CD4-positive, alpha-beta T cell treated with Interleukin-12 subunit alpha and Interleukin-12 subunit beta, for 1 hour (primary cell): ENCODE results near the gene SFT2D2.

Experiments
- DNase-seq: peaks from one replicate; pipeline ENCODE4 v3.0.0-alpha.2; 2020

Gene SFT2D2

DNA sequence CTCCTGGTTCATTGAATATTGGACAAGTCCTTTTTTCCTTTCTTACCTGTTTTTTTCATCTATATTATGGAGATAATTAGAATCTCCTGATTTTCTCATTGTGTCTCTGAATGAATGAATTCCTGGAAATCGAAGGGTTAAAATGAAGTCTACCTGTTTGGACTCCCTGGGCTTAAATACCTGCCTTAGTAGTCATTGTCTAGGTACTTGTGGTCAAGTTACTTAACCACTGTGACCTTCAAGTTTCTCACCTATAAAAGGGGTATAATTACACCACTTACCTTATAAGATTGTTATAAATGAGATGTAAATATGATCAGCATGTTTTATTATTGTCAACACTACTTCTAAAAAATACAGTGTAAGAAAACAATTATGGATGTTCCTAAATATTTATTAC lies 45.8 kb downstream of the SFT2D2 start:
- DNase-seq = no peak

DNA sequence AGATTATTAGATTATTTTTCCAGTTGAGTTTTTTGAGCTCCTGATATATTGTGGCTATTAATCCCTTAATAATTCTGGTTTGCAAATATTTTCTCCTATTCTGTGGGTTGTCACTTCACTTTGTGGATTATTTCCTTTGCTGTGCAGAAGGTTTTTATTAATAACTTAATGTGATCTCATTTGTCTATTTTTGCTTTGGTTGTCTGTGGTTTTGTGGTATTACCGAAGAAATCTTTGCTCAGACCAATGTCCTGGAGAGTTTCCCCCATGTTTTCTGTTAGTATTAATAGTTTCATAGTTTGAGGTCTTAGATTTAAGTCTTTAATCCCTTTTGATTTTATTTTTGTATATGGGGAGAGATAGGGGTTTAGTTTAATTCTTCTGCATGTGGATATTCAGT lies 47.8 kb downstream of the SFT2D2 start:
- DNase-seq = no peak

DNA sequence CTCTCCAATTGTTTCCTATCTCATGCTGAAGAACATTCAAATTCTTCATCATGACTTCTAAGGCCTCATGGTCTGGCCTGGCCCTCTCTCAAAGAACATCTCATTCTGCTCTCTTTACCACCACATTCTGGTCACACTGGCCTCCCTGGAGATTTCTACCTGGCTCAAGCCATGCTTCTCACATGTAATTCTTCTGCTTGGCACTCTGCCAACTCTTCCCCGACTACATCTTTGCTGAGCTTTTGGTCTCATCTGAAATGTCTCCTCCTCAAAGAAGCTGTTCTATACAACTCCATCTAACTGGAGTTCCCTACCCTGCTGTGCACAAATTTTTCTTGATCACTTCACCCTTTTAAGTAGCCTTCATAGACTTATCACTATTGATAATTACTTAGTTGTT lies 53.4 kb downstream of the SFT2D2 start:
- DNase-seq = no peak

DNA sequence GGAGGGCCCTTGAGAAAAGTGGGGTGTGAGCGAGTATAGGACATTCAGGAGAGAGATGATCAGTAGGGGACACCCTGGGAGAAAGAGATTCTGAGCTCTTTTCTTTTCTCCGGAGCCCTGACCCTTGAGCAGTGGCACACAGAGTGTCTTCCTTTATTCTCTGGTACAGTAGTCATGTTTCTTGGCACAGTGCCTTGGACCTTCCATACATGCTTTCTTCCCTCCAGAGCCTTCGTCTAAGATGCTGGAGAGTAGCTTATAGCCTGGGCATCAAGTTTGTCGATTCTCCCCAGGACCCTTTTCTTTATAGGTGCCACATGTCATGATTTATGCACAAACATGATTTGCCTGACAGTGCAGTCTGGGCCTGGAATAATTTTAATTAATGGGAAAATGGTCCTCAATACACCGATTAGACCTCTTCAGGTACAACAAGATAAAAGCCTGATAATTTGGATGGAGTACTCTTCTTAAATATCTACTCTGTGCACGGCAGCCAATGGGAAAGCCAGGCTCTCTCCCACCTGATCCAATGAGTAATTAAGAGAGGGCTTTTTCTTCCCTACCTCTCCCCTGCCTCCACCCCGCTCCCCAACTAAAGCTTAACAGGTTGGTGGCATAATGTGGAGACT lies 54.6 kb downstream of the SFT2D2 start, which contains the start of gene TBX19:
Gene TBX19 (plus strand): TSS at position 582 of the 632 bp plus-strand sequence. CDS start 214 bp downstream, outside the sequence.
- DNase-seq = no peak

DNA sequence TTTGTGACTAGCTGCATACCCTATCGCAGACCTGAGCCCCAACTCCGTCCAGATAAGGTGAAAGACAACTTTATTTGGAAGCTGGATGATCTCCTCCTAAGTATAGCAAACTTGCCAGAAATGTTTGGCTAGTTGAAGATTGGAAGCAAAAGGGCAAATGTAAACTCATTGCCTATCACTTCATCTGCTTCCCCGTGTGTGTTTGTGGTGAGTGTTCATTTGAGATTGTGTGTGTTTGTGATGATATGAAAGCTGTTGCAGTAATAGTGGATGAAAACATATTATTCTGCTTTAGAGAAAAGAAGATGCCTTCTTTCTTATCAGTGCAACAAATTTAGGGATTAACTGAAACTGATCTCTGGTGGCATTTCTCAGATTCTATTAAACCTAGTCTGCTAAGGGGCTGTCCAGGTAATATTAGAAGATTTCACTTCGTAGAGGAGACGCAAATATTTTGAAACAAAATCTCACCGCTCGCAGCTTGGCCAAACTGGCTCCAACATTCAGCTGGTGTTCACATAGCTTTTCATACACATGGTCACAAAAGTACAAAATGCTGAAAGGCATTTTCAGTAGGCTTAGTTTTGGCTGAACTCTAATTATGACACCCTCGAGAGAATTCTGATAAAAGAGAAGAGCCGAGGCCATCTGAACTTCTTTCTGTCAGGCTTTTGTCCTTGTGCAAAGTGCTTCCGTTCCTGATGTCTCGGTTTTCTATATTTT lies 56.0 kb downstream of the SFT2D2 start:
- no peak for DNase-seq

DNA sequence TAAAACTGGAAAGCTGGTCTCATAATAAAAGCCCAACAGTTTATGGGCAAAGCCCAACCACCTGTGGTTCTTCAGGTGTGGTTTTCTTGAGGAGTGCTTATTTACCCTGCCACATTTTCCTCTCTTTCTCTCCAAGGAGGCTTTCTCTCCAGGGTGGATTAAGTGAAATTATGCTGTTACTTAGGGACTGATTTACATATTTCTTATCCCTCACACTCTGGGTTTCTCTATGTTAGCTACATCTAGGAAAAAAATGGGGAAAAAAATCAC lies 59.7 kb downstream of the SFT2D2 start:
- no peak for DNase-seq

DNA sequence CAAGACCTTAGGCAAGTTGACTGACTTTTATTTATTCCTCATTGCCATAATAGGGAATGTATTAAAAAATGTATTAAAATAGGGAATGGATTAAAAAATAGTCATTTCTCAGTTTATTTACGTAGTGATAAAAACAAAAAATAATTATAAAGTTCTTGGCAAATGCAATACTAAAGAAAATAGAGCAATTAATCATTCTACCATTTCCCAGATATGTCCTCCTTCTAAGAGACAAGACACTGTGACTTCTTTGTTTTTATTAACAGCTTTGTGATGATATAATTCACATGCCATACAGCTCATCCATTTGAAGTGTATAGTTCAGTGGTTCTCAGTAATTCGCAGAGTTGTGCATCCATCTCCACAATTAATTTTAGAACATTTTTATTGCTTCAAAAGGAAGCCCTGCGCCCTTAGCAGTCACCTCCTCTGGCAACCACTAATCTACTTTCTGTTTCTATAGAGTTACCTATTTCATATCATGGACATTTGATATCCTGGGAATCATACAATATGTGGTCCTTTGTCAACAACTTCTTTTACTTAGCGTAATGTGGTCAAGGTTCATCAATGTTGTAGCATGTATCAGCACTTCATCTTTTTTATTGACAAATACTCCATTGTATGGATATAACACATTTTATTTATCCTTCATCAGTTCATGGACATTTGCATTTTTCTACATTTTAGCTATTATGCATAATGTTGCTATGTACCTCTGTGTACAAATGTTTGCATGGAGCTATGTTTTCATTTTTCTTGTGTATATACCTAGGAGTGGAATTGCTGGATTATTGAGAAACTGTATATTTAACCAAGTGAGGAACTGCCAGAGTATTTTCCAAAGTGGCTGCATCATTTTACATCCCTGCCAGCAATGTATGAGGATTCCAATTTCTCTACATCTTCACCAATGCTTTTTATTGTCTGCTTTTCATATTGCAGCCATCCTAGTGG lies 60.4 kb downstream of the SFT2D2 start:
- DNase-seq = no peak

DNA sequence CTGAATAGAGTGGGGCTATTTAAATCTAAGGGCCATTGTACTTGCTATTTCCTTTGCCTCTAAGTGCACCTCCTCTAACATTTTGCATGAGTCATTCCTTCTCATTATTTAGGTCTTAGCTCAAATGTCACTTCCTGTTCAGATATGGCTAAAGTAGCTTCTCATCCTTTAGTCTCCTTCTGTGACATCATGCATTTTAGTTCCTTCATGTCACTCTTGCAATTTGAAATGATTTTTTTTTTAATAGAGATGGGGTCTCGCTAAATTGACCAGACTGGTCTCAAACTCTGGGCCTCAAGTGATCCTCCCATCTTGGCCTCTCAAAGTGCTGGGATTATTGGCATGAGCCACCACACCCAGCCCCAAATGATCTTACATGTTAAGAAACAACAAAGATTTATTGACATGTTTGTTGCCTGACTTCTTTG lies 61.4 kb downstream of the SFT2D2 start:
- no peak for DNase-seq

DNA sequence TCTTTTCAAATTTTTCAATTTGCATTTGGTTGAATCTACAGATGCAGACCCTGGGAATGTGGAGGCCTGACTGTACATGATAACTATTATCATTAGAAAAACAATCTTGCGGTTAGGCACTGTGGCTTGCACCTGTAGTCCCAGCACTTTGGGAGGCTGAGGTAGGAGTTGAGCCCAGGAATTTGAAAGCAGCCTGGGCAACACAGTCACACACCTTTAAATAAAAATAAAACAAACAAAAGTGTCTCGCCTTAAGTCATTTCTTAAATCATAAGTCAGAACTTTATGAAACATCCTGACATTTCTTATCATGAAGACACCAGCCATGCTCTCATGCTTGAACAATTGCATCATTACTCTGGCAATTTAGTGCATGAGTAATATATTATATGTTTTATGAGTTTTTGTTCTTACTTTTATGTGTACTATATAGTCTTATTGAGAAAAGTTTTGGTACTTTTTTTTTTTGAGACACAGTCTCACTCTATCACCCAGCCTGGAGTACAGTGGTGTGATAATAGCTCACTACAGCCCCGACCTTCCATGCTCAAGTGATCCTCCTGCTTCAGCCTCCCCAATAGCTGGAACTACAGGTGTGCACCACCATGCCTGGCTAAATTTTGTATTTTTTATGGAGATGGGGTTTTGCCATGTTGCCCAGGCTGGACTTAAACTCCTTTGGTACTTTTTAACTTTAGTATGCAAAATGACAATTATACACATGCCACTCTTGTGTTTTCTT lies 62.7 kb downstream of the SFT2D2 start:
- DNase-seq = no peak

DNA sequence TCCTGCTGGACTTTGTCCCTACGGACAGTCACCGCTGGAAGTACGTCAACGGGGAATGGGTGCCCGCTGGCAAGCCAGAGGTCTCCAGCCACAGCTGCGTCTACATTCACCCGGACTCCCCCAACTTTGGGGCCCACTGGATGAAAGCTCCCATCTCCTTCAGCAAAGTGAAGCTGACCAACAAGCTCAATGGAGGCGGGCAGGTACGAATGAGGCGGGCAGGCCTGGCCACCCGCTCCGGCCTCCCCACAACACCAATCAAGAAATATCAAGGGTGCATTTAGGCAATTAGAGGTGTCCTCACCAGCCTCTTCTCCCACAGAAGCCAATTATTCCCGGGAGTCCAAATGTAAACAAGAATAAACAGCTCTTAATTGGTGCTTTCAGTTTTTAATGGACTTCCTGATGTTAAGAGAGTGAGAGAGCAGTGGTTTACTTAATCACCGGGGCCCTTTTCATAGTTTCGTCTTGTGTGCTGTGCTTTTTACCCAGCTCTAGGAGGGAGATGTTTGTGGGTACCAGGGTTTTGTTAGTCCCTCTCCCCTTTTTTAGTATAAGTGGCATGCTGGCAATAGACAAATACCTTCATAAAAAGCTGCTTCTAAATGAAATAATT lies 65.5 kb downstream of the SFT2D2 start:
- no peak for DNase-seq

DNA sequence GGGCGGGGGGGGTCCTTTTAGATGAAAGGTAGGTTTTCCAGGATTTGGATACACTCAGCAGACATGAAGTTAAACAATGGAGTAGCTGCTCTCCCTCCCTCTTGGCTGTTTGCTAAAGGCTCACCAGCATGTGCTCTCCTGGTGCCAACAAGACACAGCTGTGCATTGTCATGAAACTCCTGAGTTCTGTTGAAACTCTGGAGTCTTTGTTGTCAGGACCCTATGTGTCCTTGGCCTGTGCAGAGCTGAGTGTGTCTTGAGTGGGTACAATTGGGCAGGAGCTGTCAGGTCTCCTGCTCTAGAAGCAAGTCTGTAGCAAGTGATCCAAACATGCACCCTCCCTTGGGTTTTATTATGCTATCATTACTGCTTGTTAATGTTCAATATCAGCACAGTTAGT lies 67.6 kb downstream of the SFT2D2 start:
- no peak for DNase-seq

DNA sequence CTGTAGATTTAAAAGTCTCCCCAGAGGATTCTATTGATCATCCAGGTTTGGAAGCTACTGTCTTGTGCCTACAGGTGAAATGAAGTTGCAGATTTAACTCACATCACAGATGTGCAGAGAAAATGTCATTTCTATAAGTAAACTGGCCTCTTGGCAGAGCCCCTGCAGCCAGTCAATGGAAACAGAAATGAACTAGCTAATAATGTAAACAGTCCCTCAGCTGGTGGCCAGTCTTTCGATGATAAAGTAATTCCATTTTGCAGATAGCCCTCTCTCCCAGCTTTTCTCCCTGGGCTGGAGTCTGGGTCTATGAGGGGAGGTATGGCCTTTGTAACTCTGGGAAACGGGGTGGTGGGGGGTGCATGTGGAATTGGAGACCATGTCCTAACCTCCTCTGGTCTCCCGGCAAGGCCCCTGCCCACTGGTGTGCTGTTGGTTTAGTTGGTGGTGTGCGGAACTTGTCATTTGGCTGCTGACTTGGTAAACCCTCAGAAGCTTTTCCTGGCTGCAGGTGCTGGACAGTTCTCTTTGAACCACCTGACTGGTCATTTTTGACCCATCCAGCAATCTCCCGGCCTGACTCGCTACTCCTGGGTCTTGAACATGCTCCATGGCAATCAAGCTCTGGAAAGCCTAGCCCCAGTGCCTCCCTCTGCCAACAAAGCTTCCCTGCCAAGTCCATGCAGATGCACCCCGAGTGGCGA lies 69.8 kb downstream of the SFT2D2 start:
- no peak for DNase-seq

DNA sequence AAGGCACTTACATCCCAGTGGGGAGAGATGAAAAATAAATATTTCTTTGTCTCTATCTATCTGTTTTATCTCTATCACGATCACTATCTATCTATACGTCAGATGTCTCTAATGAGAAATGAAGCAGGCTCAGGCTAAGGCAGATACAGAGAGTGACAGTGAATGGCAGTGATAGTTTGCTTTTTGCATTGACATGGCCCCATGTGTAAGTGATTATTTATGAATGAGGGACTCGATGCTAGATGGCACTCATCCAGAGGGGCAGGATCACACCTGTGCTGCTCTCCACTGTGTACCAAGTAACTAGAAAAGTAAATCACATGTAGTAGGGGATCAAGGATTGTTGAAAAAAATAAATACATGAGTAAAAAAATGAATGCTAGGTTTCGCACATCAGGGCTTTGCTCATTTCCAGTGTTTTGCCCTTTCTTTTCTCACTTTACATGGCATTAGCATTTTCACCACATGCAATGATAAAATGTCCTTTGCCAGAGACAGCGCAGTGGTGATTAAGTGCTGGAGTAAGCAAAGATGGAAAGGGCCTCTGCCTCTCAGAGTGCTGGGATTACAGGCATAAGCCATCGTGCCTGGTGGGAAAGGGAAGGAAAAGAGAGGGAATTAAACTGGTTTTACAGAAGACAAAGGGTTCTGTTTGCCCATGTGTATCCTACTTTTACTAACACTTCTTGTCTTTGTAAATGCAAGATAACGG lies 71.4 kb downstream of the SFT2D2 start:
- DNase-seq = no peak

DNA sequence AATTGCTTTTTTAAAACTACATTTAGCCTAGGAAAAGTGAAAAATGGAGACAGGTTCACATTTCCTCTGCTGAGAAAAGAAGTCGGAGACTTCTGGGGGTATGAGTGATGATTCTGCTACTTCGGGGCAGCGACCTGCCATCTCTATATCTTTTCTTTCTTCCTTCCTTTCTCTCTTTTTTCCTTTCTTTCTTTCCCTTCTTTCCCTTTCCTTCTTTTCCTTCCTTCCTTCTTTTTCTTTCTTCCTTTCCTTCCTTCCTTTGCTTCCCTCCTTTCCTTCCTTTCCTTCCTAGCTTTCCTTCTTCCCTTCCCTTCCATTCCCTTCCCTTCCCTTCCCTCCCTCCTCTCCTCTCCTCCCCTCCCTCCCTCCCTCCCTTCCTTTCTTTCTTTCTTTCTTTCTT lies 72.6 kb downstream of the SFT2D2 start:
- DNase-seq = no peak

DNA sequence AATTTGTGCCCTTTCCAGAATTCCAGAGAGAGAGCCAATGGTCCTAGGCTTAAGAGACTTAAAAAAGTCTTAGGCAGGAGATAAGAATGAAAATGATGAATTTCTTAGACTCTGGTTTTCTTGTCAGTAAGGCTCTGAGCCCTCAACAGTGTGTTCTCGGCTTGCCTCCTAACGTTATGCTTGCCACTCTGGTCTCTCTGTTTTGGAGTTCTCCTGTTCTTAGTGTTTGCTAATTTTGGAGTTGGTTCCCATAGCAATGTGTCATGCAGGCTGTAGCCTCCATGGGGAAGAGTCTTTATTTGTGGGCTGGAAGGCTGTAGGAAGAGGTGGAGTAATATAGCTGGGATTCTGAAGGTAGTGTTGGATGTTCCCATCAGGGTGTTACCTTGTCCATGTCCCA lies 74.8 kb downstream of the SFT2D2 start:
- no peak for DNase-seq

DNA sequence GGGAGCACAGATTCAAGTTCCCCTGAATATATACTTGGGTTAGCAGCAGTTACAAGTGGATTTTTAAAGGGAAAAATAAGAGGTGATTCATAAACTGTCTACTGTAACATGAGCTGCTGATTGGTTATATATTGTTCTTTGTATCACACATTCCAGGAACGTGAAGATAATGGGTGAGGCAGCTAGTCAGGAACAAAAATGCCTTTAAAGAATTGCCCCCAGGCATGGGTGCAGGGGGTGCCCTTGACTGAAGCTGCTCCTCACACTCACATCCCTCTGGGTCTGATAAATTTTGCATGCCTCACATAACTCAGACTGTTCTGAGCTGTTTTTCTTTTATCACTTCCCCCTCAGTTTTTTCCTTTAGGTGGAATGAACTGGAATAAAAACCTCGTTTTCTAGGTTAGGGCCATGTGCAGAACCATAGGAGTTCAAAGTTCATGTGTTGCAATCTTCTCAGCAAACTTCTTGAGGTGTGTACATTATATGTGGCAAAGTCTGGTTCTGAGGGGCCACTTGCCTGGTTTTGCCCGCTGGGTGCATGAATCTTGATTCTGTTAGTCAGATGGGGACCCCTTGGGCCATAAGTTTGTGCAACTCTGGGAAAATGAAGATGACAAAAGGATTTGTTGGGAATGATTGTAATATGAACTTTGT lies 76.0 kb downstream of the SFT2D2 start:
- DNase-seq = no peak
